SU-DHL-6 (cell line): ENCODE data around the gene STN1.

Experiments used
- EZH2phosphoT487 ChIP-seq: fragments of 200-600 bp; sonication (generic), shearing (Covaris generic); conservative IDR thresholded peaks from 2 replicates; pipeline ENCODE4 v1.6.1; 2018; ENCODE audit warnings: mild to moderate bottlenecking, antibody characterized with exemption, low read length, moderate library complexity, mixed read lengths
- TF ChIP-seq, protein P1 (sequence below): fragments of 200-600 bp; sonication (generic); IDR thresholded peaks from one replicate; pipeline ENCODE4 v1.5.1; 2017; ENCODE audit warnings: antibody characterized with exemption, mild to moderate bottlenecking, low read length, moderate library complexity; ENCODE audit not compliant: insufficient read depth, poor library complexity, severe bottlenecking

- TF ChIP-seq, protein P1, sequence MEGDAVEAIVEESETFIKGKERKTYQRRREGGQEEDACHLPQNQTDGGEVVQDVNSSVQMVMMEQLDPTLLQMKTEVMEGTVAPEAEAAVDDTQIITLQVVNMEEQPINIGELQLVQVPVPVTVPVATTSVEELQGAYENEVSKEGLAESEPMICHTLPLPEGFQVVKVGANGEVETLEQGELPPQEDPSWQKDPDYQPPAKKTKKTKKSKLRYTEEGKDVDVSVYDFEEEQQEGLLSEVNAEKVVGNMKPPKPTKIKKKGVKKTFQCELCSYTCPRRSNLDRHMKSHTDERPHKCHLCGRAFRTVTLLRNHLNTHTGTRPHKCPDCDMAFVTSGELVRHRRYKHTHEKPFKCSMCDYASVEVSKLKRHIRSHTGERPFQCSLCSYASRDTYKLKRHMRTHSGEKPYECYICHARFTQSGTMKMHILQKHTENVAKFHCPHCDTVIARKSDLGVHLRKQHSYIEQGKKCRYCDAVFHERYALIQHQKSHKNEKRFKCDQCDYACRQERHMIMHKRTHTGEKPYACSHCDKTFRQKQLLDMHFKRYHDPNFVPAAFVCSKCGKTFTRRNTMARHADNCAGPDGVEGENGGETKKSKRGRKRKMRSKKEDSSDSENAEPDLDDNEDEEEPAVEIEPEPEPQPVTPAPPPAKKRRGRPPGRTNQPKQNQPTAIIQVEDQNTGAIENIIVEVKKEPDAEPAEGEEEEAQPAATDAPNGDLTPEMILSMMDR = no peak
- TF ChIP-seq EZH2phosphoT487 = no peak
Observed at GRCh38 chr10:103949728-103950127, 31.7 kb upstream of the STN1 start.
